Spleen (tissue), 7 donors: Measurements from ENCODE around the gene TMEM94.

ENCODE experiments used
- CTCF ChIP-seq, 11 experiments: fragments of 200-600 bp in 7 of 11; fragments of 450-650 bp in 4 of 11; sonication (generic) in 4 of 11; IDR thresholded peaks in 8 of 11; conservative IDR thresholded peaks in 3 of 11; 1 replicate in 7 of 11; 2 replicates in 4 of 11; pipeline versions ENCODE4 v1.4.0 to v1.8.0; 2016 to 2021; ENCODE audit warnings: antibody characterized with exemption in 11 of 11, inconsistent platforms in 4 of 11, mild to moderate bottlenecking in 1 of 11
- POLR2A ChIP-seq, 3 donors: fragments of 450-650 bp; IDR thresholded peaks; one replicate each; pipeline ENCODE4 v1.5.1; 2017; ENCODE audit warnings: antibody characterized with exemption in 3 of 3, mild to moderate bottlenecking in 1 of 3
- POLR2AphosphoS5 ChIP-seq, 3 donors: sonication (generic); formaldehyde crosslinking; IDR thresholded peaks; one replicate each; pipeline ENCODE4 v1.5.1; 2017; ENCODE audit warnings: antibody characterized with exemption in 3 of 3
- donor health status: DM: no; HTN: no; CAD: no; lungs with moderate emphysema.
- donor health status: DM: no; HTN: no; CAD: no.
- donor health status: DM: no; HTN: no; CAD: no.

GRCh38 chr17:75503337-75503950, 47.0 kb downstream of the TMEM94 start:
- no peak for TF ChIP-seq POLR2A (IDR thresholded peaks at IDR 0.05)
- TF ChIP-seq POLR2AphosphoS5 (IDR thresholded peaks at IDR 0.05), result peak in 1 of 3 donors; percentile 21
- no peak for TF ChIP-seq CTCF (IDR thresholded peaks at IDR 0.05 in 8 of 11, conservative IDR thresholded peaks at IDR 0.05 in 3 of 11)
